ENCODE results near the gene MACO1. TPM values are rescaled to one million over a fixed set of nuclear protein-coding genes. Genes with fewer than 3 reads are reported as not detected.

MACO1 gene
- total and polyA plus RNA-seq, 2 of the 8 experiments (the other 6 are each of a cell fraction or from before 2014, with no cell fraction given), result 3.5 to 15.1 TPM

GRCh38 chr1:25450891-25451290, 20.2 kb downstream of the MACO1 start (continued):
- TF ChIP-seq CHD7 (IDR thresholded peaks at IDR 0.05; ENCODE audit: insufficient replicate concordance, low read length) (no peak), KDM1A (IDR thresholded peaks at IDR 0.05; ENCODE audit: borderline replicate concordance, low read length) (no peak), ATF2 (IDR thresholded peaks at IDR 0.05; ENCODE audit: low read length) (no peak), SP4 (IDR thresholded peaks at IDR 0.05; ENCODE audit: low read length) (no peak), TAF1 (IDR thresholded peaks at IDR 0.05; ENCODE audit: low read depth, low read length) (no peak)
